Measurements from ENCODE around the gene CDK6.

Gene CDK6

GRCh38 chr7:92769844-92770243 lies 66.5 kb downstream of the CDK6 start:
- Histone ChIP-seq H2BK15ac (ENCODE audit: low read length) (no peak overlapping the region), H2AK5ac (ENCODE audit: low read depth, low read length) (no peak overlapping the region), H4K91ac (ENCODE audit: low read depth, low read length, poor library complexity) (no peak overlapping the region), H3K14ac (ENCODE audit: low read length) (no peak overlapping the region), H3K79me1 (ENCODE audit: low read depth, low read length) (no peaks in the 10 kb centered on the region), H3K4me1 (ENCODE audit: control insufficient read depth in 2 of 2, insufficient read depth in 1 of 2, low read depth in 1 of 2, low read length in 2 of 2) (peaks cover 2 to 6% of the 10 kb centered on the region in 2 donors), H3K4ac (ENCODE audit: low read length) (no peak overlapping the region), H3K9ac (ENCODE audit: low read depth, low read length, poor library complexity) (no peak overlapping the region), H3K23ac (ENCODE audit: low read depth, low read length, poor library complexity) (no peak overlapping the region), H2AFZ (ENCODE audit: low read length) (no peak overlapping the region), H3K27ac (replicated peaks; ENCODE audit: low read length) (no peak overlapping the region), H3K9me3 (replicated peaks in 1 of 2; ENCODE audit: control insufficient read depth in 2 of 2, insufficient read depth in 1 of 2, low read depth in 1 of 2, low read length in 2 of 2) (no peaks in the 10 kb centered on the region), H4K8ac (ENCODE audit: low read depth, low read length) (no peak overlapping the region), H2BK5ac (ENCODE audit: low read length) (no peak overlapping the region), H2BK12ac (ENCODE audit: low read length) (no peak overlapping the region), H3K4me2 (ENCODE audit: insufficient read depth, low read length, poor library complexity, severe bottlenecking) (no peak overlapping the region), H3K36me3 (replicated peaks in 1 of 2; ENCODE audit: control insufficient read depth in 2 of 2, insufficient read depth in 2 of 2, low read length in 2 of 2) (peaks cover 0 to 51% of the 10 kb centered on the region in 2 donors), H3K4me3 (ENCODE audit: low read length in 2 of 2) (no peak overlapping the region), H3K27me3 (ENCODE audit: control insufficient read depth in 3 of 3, insufficient read depth in 3 of 3, low read depth in 1 of 3, low read length in 3 of 3) (no peaks in the 10 kb centered on the region), H2BK120ac (ENCODE audit: low read depth, low read length) (no peak overlapping the region), H3K18ac (ENCODE audit: low read length) (no peak overlapping the region)
- DNase-seq (ENCODE audit: low spot score), result no peak
- WGBS, 2 donors (ENCODE audit: extremely low coverage in 2 of 2, insufficient read length in 2 of 2, insufficient replicate concordance in 1 of 2), result no CpG with 5 or more reads among the region's 1 CpG

- Histone ChIP-seq H4K91ac (ENCODE audit: low read depth, low read length, poor library complexity) (no peak overlapping the region), H2BK120ac (ENCODE audit: low read depth, low read length) (no peak overlapping the region), H3K27me3 (ENCODE audit: control insufficient read depth in 3 of 3, insufficient read depth in 3 of 3, low read depth in 1 of 3, low read length in 3 of 3) (no peaks in the 10 kb centered on the region), H3K4ac (ENCODE audit: low read length) (no peak overlapping the region), H3K4me3 (ENCODE audit: low read length in 2 of 2) (no peak overlapping the region), H2AK5ac (ENCODE audit: low read depth, low read length) (no peak overlapping the region), H3K36me3 (replicated peaks in 1 of 2; ENCODE audit: control insufficient read depth in 2 of 2, insufficient read depth in 2 of 2, low read length in 2 of 2) (peaks cover 0 to 46% of the 10 kb centered on the region in 2 donors), H3K23ac (ENCODE audit: low read depth, low read length, poor library complexity) (no peak overlapping the region), H3K79me1 (ENCODE audit: low read depth, low read length) (no peaks in the 10 kb centered on the region), H3K27ac (replicated peaks; ENCODE audit: low read length) (no peak overlapping the region), H3K9ac (ENCODE audit: low read depth, low read length, poor library complexity) (no peak overlapping the region), H2BK5ac (ENCODE audit: low read length) (no peak overlapping the region), H3K18ac (ENCODE audit: low read length) (no peak overlapping the region), H3K4me1 (ENCODE audit: control insufficient read depth in 2 of 2, insufficient read depth in 1 of 2, low read depth in 1 of 2, low read length in 2 of 2) (peaks cover 2 to 6% of the 10 kb centered on the region in 2 donors), H4K8ac (ENCODE audit: low read depth, low read length) (no peak overlapping the region), H2AFZ (ENCODE audit: low read length) (no peak overlapping the region), H2BK15ac (ENCODE audit: low read length) (no peak overlapping the region), H3K4me2 (ENCODE audit: insufficient read depth, low read length, poor library complexity, severe bottlenecking) (no peak overlapping the region), H3K14ac (ENCODE audit: low read length) (no peak overlapping the region), H3K9me3 (replicated peaks in 1 of 2; ENCODE audit: control insufficient read depth in 2 of 2, insufficient read depth in 1 of 2, low read depth in 1 of 2, low read length in 2 of 2) (no peaks in the 10 kb centered on the region), H2BK12ac (ENCODE audit: low read length) (no peak overlapping the region)
- no peak for DNase-seq (ENCODE audit: low spot score)
These were observed 67.0 kb downstream of the CDK6 start for GRCh38 chr7:92769394-92769699.

GRCh38 chr7:92768501-92769393 lies 67.6 kb downstream of the CDK6 start:
- no peak overlapping the region for H3K14ac ChIP-seq (ENCODE audit: low read length)
- H2BK15ac ChIP-seq (ENCODE audit: low read length), result no peak overlapping the region
- H3K4me1 ChIP-seq (ENCODE audit: control insufficient read depth in 2 of 2, insufficient read depth in 1 of 2, low read depth in 1 of 2, low read length in 2 of 2), result peaks cover 5 to 6% of the 10 kb centered on the region in 2 donors
- H4K91ac ChIP-seq (ENCODE audit: low read depth, low read length, poor library complexity), result no peak overlapping the region
- no peaks in the 10 kb centered on the region for H3K27me3 ChIP-seq (ENCODE audit: control insufficient read depth in 3 of 3, insufficient read depth in 3 of 3, low read depth in 1 of 3, low read length in 3 of 3)
- no peak overlapping the region for H2BK5ac ChIP-seq (ENCODE audit: low read length)
- H3K27ac ChIP-seq (replicated peaks; ENCODE audit: low read length), result no peak overlapping the region
- H2AFZ ChIP-seq (ENCODE audit: low read length), result no peak overlapping the region
- H2BK120ac ChIP-seq (ENCODE audit: low read depth, low read length), result no peak overlapping the region
- H2BK12ac ChIP-seq (ENCODE audit: low read length), result no peak overlapping the region
- no CpG with 5 or more reads among the region's 5 CpGs for WGBS, 2 donors (ENCODE audit: extremely low coverage in 2 of 2, insufficient read length in 2 of 2, insufficient replicate concordance in 1 of 2)
- peaks cover 0 to 40% of the 10 kb centered on the region in 2 donors for H3K36me3 ChIP-seq (replicated peaks in 1 of 2; ENCODE audit: control insufficient read depth in 2 of 2, insufficient read depth in 2 of 2, low read length in 2 of 2)
- no peak for DNase-seq (ENCODE audit: low spot score)
- H3K9ac ChIP-seq (ENCODE audit: low read depth, low read length, poor library complexity), result no peak overlapping the region
- H3K9me3 ChIP-seq (replicated peaks in 1 of 2; ENCODE audit: control insufficient read depth in 2 of 2, insufficient read depth in 1 of 2, low read depth in 1 of 2, low read length in 2 of 2), result no peaks in the 10 kb centered on the region
- H3K23ac ChIP-seq (ENCODE audit: low read depth, low read length, poor library complexity), result no peak overlapping the region
- H3K79me1 ChIP-seq (ENCODE audit: low read depth, low read length), result no peaks in the 10 kb centered on the region
- H3K4ac ChIP-seq (ENCODE audit: low read length), result no peak overlapping the region
- H4K8ac ChIP-seq (ENCODE audit: low read depth, low read length), result no peak overlapping the region
- no peak overlapping the region for H3K18ac ChIP-seq (ENCODE audit: low read length)
- H3K4me3 ChIP-seq (ENCODE audit: low read length in 2 of 2), result no peak overlapping the region
- H2AK5ac ChIP-seq (ENCODE audit: low read depth, low read length), result no peak overlapping the region
- H3K4me2 ChIP-seq (ENCODE audit: insufficient read depth, low read length, poor library complexity, severe bottlenecking), result no peak overlapping the region

- Histone ChIP-seq H3K4me2 (ENCODE audit: insufficient read depth, low read length, poor library complexity, severe bottlenecking) (no peak overlapping the region), H4K91ac (ENCODE audit: low read depth, low read length, poor library complexity) (no peak overlapping the region), H3K27me3 (ENCODE audit: control insufficient read depth in 3 of 3, insufficient read depth in 3 of 3, low read depth in 1 of 3, low read length in 3 of 3) (no peaks in the 10 kb centered on the region), H3K9ac (ENCODE audit: low read depth, low read length, poor library complexity) (no peak overlapping the region), H3K79me1 (ENCODE audit: low read depth, low read length) (no peaks in the 10 kb centered on the region), H3K9me3 (replicated peaks in 1 of 2; ENCODE audit: control insufficient read depth in 2 of 2, insufficient read depth in 1 of 2, low read depth in 1 of 2, low read length in 2 of 2) (no peaks in the 10 kb centered on the region), H3K4me1 (ENCODE audit: control insufficient read depth in 2 of 2, insufficient read depth in 1 of 2, low read depth in 1 of 2, low read length in 2 of 2) (peaks cover 6 to 8% of the 10 kb centered on the region in 2 donors), H4K8ac (ENCODE audit: low read depth, low read length) (no peak overlapping the region), H3K4ac (ENCODE audit: low read length) (no peak overlapping the region), H3K18ac (ENCODE audit: low read length) (no peak overlapping the region), H3K4me3 (ENCODE audit: low read length in 2 of 2) (no peak overlapping the region), H2BK15ac (ENCODE audit: low read length) (no peak overlapping the region), H2AK5ac (ENCODE audit: low read depth, low read length) (no peak overlapping the region), H2BK5ac (ENCODE audit: low read length) (no peak overlapping the region), H3K36me3 (replicated peaks in 1 of 2; ENCODE audit: control insufficient read depth in 2 of 2, insufficient read depth in 2 of 2, low read length in 2 of 2) (peaks cover 0 to 27% of the 10 kb centered on the region in 2 donors), H3K14ac (ENCODE audit: low read length) (no peak overlapping the region), H2AFZ (ENCODE audit: low read length) (no peak overlapping the region), H2BK120ac (ENCODE audit: low read depth, low read length) (no peak overlapping the region), H3K27ac (replicated peaks; ENCODE audit: low read length) (no peak overlapping the region), H3K23ac (ENCODE audit: low read depth, low read length, poor library complexity) (no peak overlapping the region), H2BK12ac (ENCODE audit: low read length) (no peak overlapping the region)
- DNase-seq (ENCODE audit: low spot score), result no peak
These were observed 68.9 kb downstream of the CDK6 start for GRCh38 chr7:92767437-92767836.

All from neuronal stem cell (in vitro differentiated cells).